Epithelial cell of esophagus (primary cell): ENCODE data around the gene MYOZ2.

Experiments
- DNase-seq: peaks from one replicate; pipeline ENCODE4 v3.0.0; 2010; ENCODE audit warnings: low read depth
- H3K4me3 ChIP-seq: 2 replicates; pipeline ENCODE4 v1.5.1; 2011; ENCODE audit warnings: mild to moderate bottlenecking, low read length, control low read depth
- TF ChIP-seq, protein P1 (sequence below): IDR thresholded peaks from 2 replicates; pipeline ENCODE4 v1.5.1; 2011; ENCODE audit warnings: low read depth, mild to moderate bottlenecking, low read length, control low read depth, inconsistent platforms; ENCODE audit not compliant: insufficient read depth; ENCODE audit errors: missing control alignments

The MYOZ2 gene

DNA sequence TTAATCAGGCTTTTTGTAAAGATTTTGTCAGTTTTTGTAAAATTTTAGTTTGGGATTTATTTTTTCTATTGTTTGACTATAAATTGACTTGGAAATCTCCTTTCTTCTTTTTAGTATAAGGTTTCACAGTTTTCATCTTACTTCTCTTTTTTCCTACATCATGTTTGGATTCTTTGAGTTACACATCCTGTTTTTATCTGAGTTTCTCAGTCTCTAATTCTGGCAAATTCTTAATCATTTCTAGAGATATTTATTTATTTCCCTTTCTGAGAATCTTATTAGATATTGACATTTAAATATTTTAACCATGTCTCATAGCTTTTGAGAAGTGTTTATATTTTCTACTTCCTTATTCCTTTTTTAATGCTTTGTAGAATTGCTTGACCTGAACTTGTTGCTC is 97.6 kb downstream of the MYOZ2 start:
- no peak for DNase-seq
- TF ChIP-seq, protein P1, sequence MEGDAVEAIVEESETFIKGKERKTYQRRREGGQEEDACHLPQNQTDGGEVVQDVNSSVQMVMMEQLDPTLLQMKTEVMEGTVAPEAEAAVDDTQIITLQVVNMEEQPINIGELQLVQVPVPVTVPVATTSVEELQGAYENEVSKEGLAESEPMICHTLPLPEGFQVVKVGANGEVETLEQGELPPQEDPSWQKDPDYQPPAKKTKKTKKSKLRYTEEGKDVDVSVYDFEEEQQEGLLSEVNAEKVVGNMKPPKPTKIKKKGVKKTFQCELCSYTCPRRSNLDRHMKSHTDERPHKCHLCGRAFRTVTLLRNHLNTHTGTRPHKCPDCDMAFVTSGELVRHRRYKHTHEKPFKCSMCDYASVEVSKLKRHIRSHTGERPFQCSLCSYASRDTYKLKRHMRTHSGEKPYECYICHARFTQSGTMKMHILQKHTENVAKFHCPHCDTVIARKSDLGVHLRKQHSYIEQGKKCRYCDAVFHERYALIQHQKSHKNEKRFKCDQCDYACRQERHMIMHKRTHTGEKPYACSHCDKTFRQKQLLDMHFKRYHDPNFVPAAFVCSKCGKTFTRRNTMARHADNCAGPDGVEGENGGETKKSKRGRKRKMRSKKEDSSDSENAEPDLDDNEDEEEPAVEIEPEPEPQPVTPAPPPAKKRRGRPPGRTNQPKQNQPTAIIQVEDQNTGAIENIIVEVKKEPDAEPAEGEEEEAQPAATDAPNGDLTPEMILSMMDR = no peak
- no peak overlapping the region for H3K4me3 ChIP-seq

- H3K4me3 ChIP-seq = no peak overlapping the region
- TF ChIP-seq, protein P1 = no peak
- DNase-seq = no peak
These were observed 98.1 kb downstream of the MYOZ2 start for GRCh38 chr4:119233750-119234149.

- TF ChIP-seq, protein P1 = no peak
- H3K4me3 ChIP-seq = no peak overlapping the region
- no peak for DNase-seq
These were observed 101.6 kb downstream of the MYOZ2 start for GRCh38 chr4:119237201-119237600.
